Measurements from ENCODE around the gene MEFV. TPM values are rescaled to one million over a fixed set of nuclear protein-coding genes. Genes with fewer than 3 reads are reported as not detected.
"Not testable (repeated sequence)": the region's sequence is repeated elsewhere in the genome, so short reads cannot be mapped to it uniquely, and the experiment has no call there.

The MEFV gene
- total RNA-seq, 1 donor from 2014 or later, result 13.5 TPM

DNA sequence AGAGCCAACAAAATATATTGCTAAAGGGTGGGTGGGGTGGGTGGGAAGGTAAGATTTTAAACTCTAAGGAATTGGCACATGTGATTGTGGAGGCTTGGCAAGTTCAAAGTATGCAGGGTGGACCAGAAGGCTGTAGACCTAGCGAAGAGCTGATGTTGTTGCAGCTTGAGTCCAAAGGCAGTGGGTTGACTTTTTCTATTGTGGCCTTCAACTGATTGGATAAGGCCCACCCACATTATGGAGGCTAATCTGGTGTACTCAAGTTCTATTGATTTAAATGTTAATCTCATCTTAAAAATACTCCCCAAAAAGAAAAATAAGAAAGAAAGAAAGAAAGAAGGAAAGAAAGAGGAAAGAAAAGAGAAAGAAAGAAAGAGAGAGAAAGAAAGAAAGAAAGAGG lies 43.9 kb downstream of the MEFV start:
- H3K9me3 ChIP-seq, result no peaks in the 10 kb centered on the region
- no peak for ATAC-seq
- H3K27ac ChIP-seq, result no peak overlapping the region
- H3K4me3 ChIP-seq, result no peak overlapping the region
- intact Hi-C loops (cut with DNase I), result no loop called here
- H3K27me3 ChIP-seq (ENCODE audit: low read depth), result no peaks in the 10 kb centered on the region
- no peak for DNase-seq
- H3K4me1 ChIP-seq, result no peaks in the 10 kb centered on the region
- no peaks in the 10 kb centered on the region for H3K36me3 ChIP-seq
- TF ChIP-seq, protein P1, sequence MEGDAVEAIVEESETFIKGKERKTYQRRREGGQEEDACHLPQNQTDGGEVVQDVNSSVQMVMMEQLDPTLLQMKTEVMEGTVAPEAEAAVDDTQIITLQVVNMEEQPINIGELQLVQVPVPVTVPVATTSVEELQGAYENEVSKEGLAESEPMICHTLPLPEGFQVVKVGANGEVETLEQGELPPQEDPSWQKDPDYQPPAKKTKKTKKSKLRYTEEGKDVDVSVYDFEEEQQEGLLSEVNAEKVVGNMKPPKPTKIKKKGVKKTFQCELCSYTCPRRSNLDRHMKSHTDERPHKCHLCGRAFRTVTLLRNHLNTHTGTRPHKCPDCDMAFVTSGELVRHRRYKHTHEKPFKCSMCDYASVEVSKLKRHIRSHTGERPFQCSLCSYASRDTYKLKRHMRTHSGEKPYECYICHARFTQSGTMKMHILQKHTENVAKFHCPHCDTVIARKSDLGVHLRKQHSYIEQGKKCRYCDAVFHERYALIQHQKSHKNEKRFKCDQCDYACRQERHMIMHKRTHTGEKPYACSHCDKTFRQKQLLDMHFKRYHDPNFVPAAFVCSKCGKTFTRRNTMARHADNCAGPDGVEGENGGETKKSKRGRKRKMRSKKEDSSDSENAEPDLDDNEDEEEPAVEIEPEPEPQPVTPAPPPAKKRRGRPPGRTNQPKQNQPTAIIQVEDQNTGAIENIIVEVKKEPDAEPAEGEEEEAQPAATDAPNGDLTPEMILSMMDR (IDR thresholded peaks at IDR 0.05), result no peak

DNA sequence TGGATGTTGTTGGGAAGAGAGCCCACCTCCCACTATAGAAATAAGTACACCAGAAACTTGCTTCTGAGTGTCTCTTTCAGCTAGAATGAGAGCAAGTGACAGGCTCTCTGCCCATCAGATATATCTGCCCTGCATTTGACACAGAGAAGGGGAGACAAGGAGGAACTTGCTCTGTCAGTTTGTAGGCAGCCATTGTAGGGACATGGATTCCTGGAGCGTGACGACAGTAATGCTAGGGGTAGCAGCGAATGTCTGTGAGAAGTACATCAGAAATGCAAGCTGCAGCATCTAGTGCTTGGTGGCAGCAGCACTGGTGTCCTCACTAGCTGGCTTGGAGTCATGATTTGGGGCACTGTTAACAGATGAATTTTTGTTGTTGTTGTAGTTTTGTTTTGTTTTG lies 44.4 kb downstream of the MEFV start:
- Histone ChIP-seq H3K27ac (no peak overlapping the region), H3K36me3 (no peaks in the 10 kb centered on the region), H3K4me3 (no peak overlapping the region), H3K9me3 (no peaks in the 10 kb centered on the region), H3K4me1 (no peaks in the 10 kb centered on the region), H3K27me3 (ENCODE audit: low read depth) (no peaks in the 10 kb centered on the region)
- intact Hi-C loops (cut with DNase I), result no loop called here
- TF ChIP-seq, protein P1 (IDR thresholded peaks at IDR 0.05), result no peak
- no peak for DNase-seq
- no peak for ATAC-seq

DNA sequence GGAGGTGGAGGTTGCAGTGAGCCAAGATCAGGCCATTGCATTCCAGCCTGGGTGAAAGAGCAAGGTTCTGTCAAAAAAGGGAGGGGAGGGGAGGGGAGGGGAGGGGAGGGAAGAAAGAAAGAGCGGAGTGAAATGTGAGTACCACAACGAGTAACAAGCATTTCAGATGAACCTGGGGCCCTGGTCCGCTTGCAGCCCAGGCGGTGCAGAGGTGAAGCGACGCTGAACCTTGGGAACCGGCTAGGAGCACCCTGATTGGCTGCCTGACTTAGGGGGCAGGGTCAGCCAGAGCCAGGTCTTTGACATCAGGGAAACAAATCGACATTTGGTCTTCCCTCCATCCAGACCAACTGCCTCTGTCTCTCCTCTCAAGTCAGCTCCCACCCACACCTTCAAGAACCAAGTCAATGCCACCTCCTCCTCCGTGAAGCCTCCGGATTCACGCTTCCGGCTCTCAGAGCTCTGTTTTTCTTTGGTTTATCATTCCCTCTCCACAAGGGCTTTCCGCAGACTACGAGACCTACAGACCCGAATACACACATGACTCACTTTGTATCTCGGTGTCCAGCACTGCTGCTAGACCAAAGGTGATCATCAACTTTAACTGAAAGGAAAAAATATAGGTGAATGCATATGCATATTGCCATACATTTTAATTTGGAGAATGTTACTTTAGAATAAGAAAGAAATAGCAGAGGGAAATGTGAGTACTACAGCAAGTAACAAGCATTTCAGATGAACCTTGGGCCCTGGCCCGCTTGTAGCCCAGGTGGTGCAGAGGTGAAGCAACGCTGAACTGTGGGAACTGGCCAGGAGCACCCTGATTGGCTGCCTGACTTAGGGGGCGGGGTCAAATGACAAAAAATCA lies 49.1 kb downstream of the MEFV start:
- no peak overlapping the region for H3K4me3 ChIP-seq
- TF ChIP-seq, protein P1 (IDR thresholded peaks at IDR 0.05), result no peak
- H3K27me3 ChIP-seq (ENCODE audit: low read depth), result no peaks in the 10 kb centered on the region
- no peaks in the 10 kb centered on the region for H3K36me3 ChIP-seq
- H3K9me3 ChIP-seq, result peaks cover 13% of the 10 kb centered on the region
- DNase-seq (no peak), ATAC-seq (no peak)
- H3K4me1 ChIP-seq, result no peaks in the 10 kb centered on the region
- no peak overlapping the region for H3K27ac ChIP-seq
- intact Hi-C loops (cut with DNase I), result no loop called here

DNA sequence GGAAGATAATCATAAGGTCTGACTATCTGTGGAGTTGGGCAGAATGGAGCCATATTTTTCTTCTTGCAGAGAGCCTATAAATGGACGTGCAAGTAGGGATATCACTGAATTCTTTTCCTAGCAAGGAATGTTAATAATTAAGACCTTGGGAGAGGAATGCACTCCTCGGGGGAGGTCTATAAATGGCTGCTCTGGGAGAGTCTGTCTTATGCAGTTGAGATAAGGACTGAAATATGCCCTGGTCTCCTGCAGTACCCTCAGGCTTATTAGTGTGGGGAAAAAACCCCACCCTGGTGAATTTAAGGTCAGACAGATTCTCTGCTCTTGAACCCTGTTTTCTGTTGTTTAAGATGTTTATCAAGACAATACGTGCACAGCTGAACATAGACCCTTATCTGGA lies 50.5 kb downstream of the MEFV start:
- H3K4me1 ChIP-seq; H3K4me3 ChIP-seq; DNase-seq; intact Hi-C loops (cut with DNase I); H3K36me3 ChIP-seq; H3K27ac ChIP-seq; ATAC-seq; H3K27me3 ChIP-seq (ENCODE audit: low read depth): not testable (repeated sequence)
- peaks cover 13% of the 10 kb centered on the region for H3K9me3 ChIP-seq

DNA sequence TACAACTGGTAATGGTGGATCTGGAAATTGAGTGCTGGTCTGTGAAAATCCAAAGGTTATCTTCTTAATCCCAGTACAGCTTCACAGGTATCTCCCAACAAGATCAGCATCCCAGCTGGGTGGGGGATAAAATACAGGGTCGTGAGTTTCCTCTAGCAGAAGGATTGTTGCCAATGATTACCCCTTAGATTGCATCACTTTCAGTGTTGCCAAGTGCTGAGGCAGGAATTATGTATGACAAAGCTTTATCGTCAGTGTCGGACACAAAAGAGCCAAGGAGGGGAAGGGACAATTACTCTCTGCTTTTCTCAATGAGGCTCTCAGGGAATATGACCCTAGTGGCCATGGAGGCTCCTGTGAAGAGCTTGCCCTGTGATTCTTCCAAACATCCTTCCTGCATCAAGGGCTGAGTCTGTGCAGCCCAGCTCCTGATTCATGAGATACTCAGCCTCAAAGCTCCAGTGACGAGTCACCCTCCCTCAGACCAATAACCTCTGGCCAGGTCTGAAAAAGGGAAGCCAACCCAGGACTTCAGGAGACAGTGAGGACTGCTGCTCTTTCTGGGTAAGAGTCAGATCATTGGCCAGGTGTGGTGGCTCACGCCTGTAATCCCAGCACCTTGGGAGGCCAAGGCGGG lies 53.4 kb downstream of the MEFV start:
- H3K27me3 ChIP-seq (ENCODE audit: low read depth), result no peaks in the 10 kb centered on the region

More for the DNA sequence above, 53.4 kb downstream of the MEFV start:
- no peak for DNase-seq
- Histone ChIP-seq H3K27ac (no peak overlapping the region), H3K4me3 (no peak overlapping the region), H3K9me3 (peaks cover 13% of the 10 kb centered on the region), H3K36me3 (no peaks in the 10 kb centered on the region), H3K4me1 (no peaks in the 10 kb centered on the region)
- TF ChIP-seq, protein P1 (IDR thresholded peaks at IDR 0.05), result no peak
- ATAC-seq, result no peak
- intact Hi-C loops (cut with DNase I), result no loop called here
